ENCODE data around the gene MEOX2. TPM values are rescaled to one million over a fixed set of nuclear protein-coding genes. Genes with fewer than 3 reads are reported as not detected.

Gene MEOX2
- total and polyA plus RNA-seq, 2 of the 8 experiments (the other 6 are each of a cell fraction or from before 2014, with no cell fraction given), result 0.05 to 0.19 TPM

- Histone ChIP-seq H3K27ac (ENCODE audit: low read depth, low read length) (no peak overlapping the region), H3K36me3 (ENCODE audit: control insufficient read depth in 2 of 4, insufficient read depth in 4 of 4, low read length in 3 of 4) (no peaks in the 10 kb centered on the region), H3K4me1 (replicated peaks in 1 of 4; ENCODE audit: control insufficient read depth in 3 of 4, insufficient read depth in 4 of 4, low read length in 3 of 4) (no peaks in the 10 kb centered on the region), H3K79me1 (ENCODE audit: low read depth, low read length) (no peaks in the 10 kb centered on the region), H3K56ac (replicated peaks; ENCODE audit: insufficient read length, low read depth, low read length) (no peak overlapping the region), H4K20me1 (replicated peaks in 1 of 2; ENCODE audit: control insufficient read depth in 1 of 2, insufficient read depth in 2 of 2, low read length in 2 of 2) (no peaks in the 10 kb centered on the region), H2BK20ac (ENCODE audit: low read length) (no peak overlapping the region), H2AK5ac (ENCODE audit: low read depth, low read length) (no peak overlapping the region), H3K79me2 (ENCODE audit: control insufficient read depth in 1 of 2, insufficient read depth in 2 of 2, low read length in 2 of 2) (no peaks in the 10 kb centered on the region), H3K27me3 (replicated peaks in 1 of 4; ENCODE audit: control insufficient read depth in 3 of 4, extremely low read depth in 1 of 4, insufficient read depth in 3 of 4, low read length in 3 of 4) (no peaks in the 10 kb centered on the region), H2BK120ac (replicated peaks; ENCODE audit: low read depth, low read length) (no peak overlapping the region), H2BK12ac (ENCODE audit: low read depth, low read length) (no peak overlapping the region), H3K9ac (replicated peaks in 1 of 4; ENCODE audit: extremely low read depth in 1 of 4, low read depth in 3 of 4, low read length in 3 of 4) (no peak overlapping the region), H2BK15ac (ENCODE audit: low read length) (no peak overlapping the region), H4K5ac (ENCODE audit: insufficient read length, low read depth, low read length) (no peak overlapping the region), H4K8ac (ENCODE audit: extremely low read depth, insufficient read depth, low read length) (no peak overlapping the region), H2BK5ac (ENCODE audit: low read depth, low read length) (no peak overlapping the region), H4K91ac (replicated peaks; ENCODE audit: insufficient read length, low read length) (no peak overlapping the region), H3K23me2 (ENCODE audit: low read depth, low read length) (no peaks in the 10 kb centered on the region), H3K18ac (ENCODE audit: extremely low read depth, low read length) (no peak overlapping the region), H3K4ac (replicated peaks; ENCODE audit: insufficient read length, low read depth, low read length) (no peak overlapping the region), H3K4me3 (ENCODE audit: extremely low read depth in 1 of 4, insufficient read depth in 2 of 4, low read depth in 3 of 4, low read length in 4 of 4) (no peak overlapping the region), H2AFZ (ENCODE audit: low read length) (peak overlapping the region; percentile 39; the same call in 1 of the 2 replicates), H3K4me2 (ENCODE audit: insufficient read depth in 1 of 2, low read depth in 2 of 2, low read length in 2 of 2) (no peak overlapping the region), H3K23ac (ENCODE audit: insufficient read length) (no peak overlapping the region), H3K9me3 (ENCODE audit: insufficient read depth in 2 of 2, low read depth in 1 of 2, low read length in 1 of 2) (no peaks in the 10 kb centered on the region), H3K14ac (ENCODE audit: insufficient read length) (no peak overlapping the region)
- DNase-seq (ENCODE audit: low read depth in 1 of 2, low spot score in 2 of 2) (no peak), FAIRE-seq (no peak)
- ChIA-PET POLR2A (ENCODE audit: partially characterized antibody) (no interaction called here), CTCF (ENCODE audit: partially characterized antibody) (interaction anchor here (1.2 kb wide), 1 partner anchor 303 kb away, joined by 3 read pairs; no protein-coding TSS in a partner anchor)
- 76% methylated on average over 5 of the region's 5 CpGs; no CpG with 5 or more reads in 1 of the 2 experiments for WGBS, 2 experiments (ENCODE audit: extremely low coverage in 1 of 2, insufficient coverage in 1 of 2, insufficient read length in 1 of 2, insufficient replicate concordance in 2 of 2, low coverage in 1 of 2, low lambda C conversion rate in 2 of 2, missing lambda C conversion rate in 1 of 2)
These were observed 92.0 kb downstream of the MEOX2 start for GRCh38 chr7:15594461-15594860.

Data from H1 (cell line).